DMS153 treated with DMSO at 0.1 percent for 48 hours (cell line): ENCODE results near the gene RPL26.
"Not testable (repeated sequence)": the region's sequence is repeated elsewhere in the genome, so short reads cannot be mapped to it uniquely, and the experiment has no call there.

Experiments used
- DNase-seq: peaks from one replicate; lab custom pipeline; 2025; ENCODE audit not compliant: unreplicated experiment; lab: John Stamatoyannopoulos, UW

The RPL26 gene

GRCh38 chr17:8397636-8398035 lies 14.6 kb upstream of the RPL26 start, which contains the start of gene RNF222:
TSS of gene RNF222 (minus strand) at chr17:8397827. CDS start at chr17:8393461, 4,366 bp downstream.
- DNase-seq = no peak

GRCh38 chr17:8394497-8394896 lies 11.5 kb upstream of the RPL26 start:
- DNase-seq = not testable (repeated sequence)

- DNase-seq = no peak
Observed at GRCh38 chr17:8393470-8394231, 10.7 kb upstream of the RPL26 start.

GRCh38 chr17:8392674-8393469 lies 9.9 kb upstream of the RPL26 start:
- DNase-seq = no peak

GRCh38 chr17:8392274-8392673 lies 9.3 kb upstream of the RPL26 start:
- DNase-seq = no peak

- DNase-seq = no peak
Observed at GRCh38 chr17:8391711-8392110, 8.7 kb upstream of the RPL26 start.

- no peak for DNase-seq
Observed at GRCh38 chr17:8387914-8388651, 5.1 kb upstream of the RPL26 start.

GRCh38 chr17:8386841-8387240 lies 3.8 kb upstream of the RPL26 start:
- no peak for DNase-seq

GRCh38 chr17:8384801-8385378 lies 1.9 kb upstream of the RPL26 start:
- DNase-seq = no peak

- no peak for DNase-seq
Observed at GRCh38 chr17:8382880-8383142, 182 bp downstream of the RPL26 start.

- no peak for DNase-seq
Observed at GRCh38 chr17:8382052-8382879, 727 bp downstream of the RPL26 start.

GRCh38 chr17:8380049-8380448 lies 2.9 kb downstream of the RPL26 start:
- no peak for DNase-seq

GRCh38 chr17:8378117-8378516 lies 4.9 kb downstream of the RPL26 start:
- not testable (repeated sequence) for DNase-seq

GRCh38 chr17:8377422-8377821 lies 5.6 kb downstream of the RPL26 start:
- no peak for DNase-seq

GRCh38 chr17:8376271-8377067 lies 6.5 kb downstream of the RPL26 start, which contains the start of gene KRABD2:
TSS of gene KRABD2 (minus strand) at chr17:8376704.
- DNase-seq = peak; percentile 20

GRCh38 chr17:8375738-8376259 lies 7.2 kb downstream of the RPL26 start:
- no peak for DNase-seq

GRCh38 chr17:8373856-8374255 lies 9.1 kb downstream of the RPL26 start:
- not testable (repeated sequence) for DNase-seq

GRCh38 chr17:8372422-8372821 lies 10.6 kb downstream of the RPL26 start:
- DNase-seq = no peak

- DNase-seq = no peak
Observed at GRCh38 chr17:8371786-8372185, 11.2 kb downstream of the RPL26 start.
